Measurements from ENCODE around the gene AGK. TPM values are rescaled to one million over a fixed set of nuclear protein-coding genes. Genes with fewer than 3 reads are reported as not detected.

The AGK gene
- total RNA-seq, 1 donor from 2014 or later = 35.0 TPM

- Mint-ChIP-seq H3K9me3 (no peaks in the 10 kb centered on the region), H3K4me1 (peaks cover 9% of the 10 kb centered on the region), H3K4me3 (no peak overlapping the region), H3K27me3 (ENCODE audit: low read depth) (no peaks in the 10 kb centered on the region), H3K36me3 (peaks cover 23% of the 10 kb centered on the region), H3K27ac (no peak overlapping the region)
- no peak for DNase-seq (ENCODE audit: low spot score in 2 of 2, unreplicated experiment in 2 of 2)
- no peak for TF ChIP-seq CTCF (IDR thresholded peaks at IDR 0.05; ENCODE audit: unreplicated experiment)
Measured at GRCh38 chr7:141590071-141590470, 38.9 kb downstream of the AGK start.

- peaks cover 24% of the 10 kb centered on the region for H3K36me3 Mint-ChIP-seq
- no peaks in the 10 kb centered on the region for H3K27me3 Mint-ChIP-seq (ENCODE audit: low read depth)
- H3K27ac Mint-ChIP-seq = no peak overlapping the region
- DNase-seq (ENCODE audit: low spot score in 2 of 2, unreplicated experiment in 2 of 2) = no peak
- H3K4me1 Mint-ChIP-seq = peaks cover 4% of the 10 kb centered on the region
- no peaks in the 10 kb centered on the region for H3K9me3 Mint-ChIP-seq
- no peak for TF ChIP-seq CTCF (IDR thresholded peaks at IDR 0.05; ENCODE audit: unreplicated experiment)
- H3K4me3 Mint-ChIP-seq = no peak overlapping the region
Measured at GRCh38 chr7:141590666-141591065, 39.5 kb downstream of the AGK start.

GRCh38 chr7:141593134-141593533 lies 41.9 kb downstream of the AGK start:
- no peaks in the 10 kb centered on the region for H3K27me3 Mint-ChIP-seq (ENCODE audit: low read depth)
- no peaks in the 10 kb centered on the region for H3K4me1 Mint-ChIP-seq
- H3K4me3 Mint-ChIP-seq = no peak overlapping the region
- peaks cover 27% of the 10 kb centered on the region for H3K36me3 Mint-ChIP-seq
- H3K27ac Mint-ChIP-seq = no peak overlapping the region
- H3K9me3 Mint-ChIP-seq = no peaks in the 10 kb centered on the region
- TF ChIP-seq CTCF (IDR thresholded peaks at IDR 0.05; ENCODE audit: unreplicated experiment) = no peak
- DNase-seq (ENCODE audit: low spot score in 2 of 2, unreplicated experiment in 2 of 2) = no peak

- H3K27ac Mint-ChIP-seq = no peak overlapping the region
- no peak overlapping the region for H3K4me3 Mint-ChIP-seq
- H3K9me3 Mint-ChIP-seq = no peaks in the 10 kb centered on the region
- no peak for DNase-seq (ENCODE audit: low spot score in 2 of 2, unreplicated experiment in 2 of 2)
- no peak for TF ChIP-seq CTCF (IDR thresholded peaks at IDR 0.05; ENCODE audit: unreplicated experiment)
- H3K4me1 Mint-ChIP-seq = no peaks in the 10 kb centered on the region
- peaks cover 28% of the 10 kb centered on the region for H3K36me3 Mint-ChIP-seq
- no peaks in the 10 kb centered on the region for H3K27me3 Mint-ChIP-seq (ENCODE audit: low read depth)
Measured at GRCh38 chr7:141597966-141598365, 46.8 kb downstream of the AGK start.

- H3K27me3 Mint-ChIP-seq (ENCODE audit: low read depth) = no peaks in the 10 kb centered on the region
- no peak overlapping the region for H3K27ac Mint-ChIP-seq
- no peaks in the 10 kb centered on the region for H3K9me3 Mint-ChIP-seq
- peaks cover 28% of the 10 kb centered on the region for H3K36me3 Mint-ChIP-seq
- TF ChIP-seq CTCF (IDR thresholded peaks at IDR 0.05; ENCODE audit: unreplicated experiment) = no peak
- no peaks in the 10 kb centered on the region for H3K4me1 Mint-ChIP-seq
- no peak overlapping the region for H3K4me3 Mint-ChIP-seq
- no peak for DNase-seq (ENCODE audit: low spot score in 2 of 2, unreplicated experiment in 2 of 2)
Measured at GRCh38 chr7:141598408-141598807, 47.2 kb downstream of the AGK start.
